ENCODE results near the gene FMN2.

DNA sequence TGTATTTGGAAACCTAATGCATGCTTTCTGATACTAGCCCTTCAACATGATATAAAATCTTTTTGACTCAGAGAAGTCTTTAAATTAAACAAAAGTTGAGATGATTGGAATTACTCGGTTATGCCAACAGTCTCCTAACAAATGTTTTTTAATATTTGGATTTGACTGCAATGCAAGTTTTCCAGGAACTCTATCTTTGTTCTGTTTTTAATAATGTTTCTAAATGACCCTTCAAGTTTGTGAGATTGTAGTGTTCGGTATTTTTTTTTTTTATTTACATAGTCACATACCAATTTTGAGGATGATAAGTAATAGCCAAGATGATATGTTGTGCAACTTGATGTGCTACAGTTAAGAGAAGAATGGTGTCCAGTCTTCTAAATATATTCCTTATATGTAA lies 258.0 kb downstream of the FMN2 start:
- TF ChIP-seq POLR2AphosphoS5 (IDR thresholded peaks at IDR 0.05; ENCODE audit: low read depth, low read length): no peak
- no peak for TF ChIP-seq TAF1 (IDR thresholded peaks at IDR 0.05; ENCODE audit: borderline replicate concordance, insufficient read depth, low read length)
- no peak for TF ChIP-seq SIN3A (IDR thresholded peaks at IDR 0.05; ENCODE audit: borderline replicate concordance, insufficient read depth, low read length)
- TF ChIP-seq, protein P1, sequence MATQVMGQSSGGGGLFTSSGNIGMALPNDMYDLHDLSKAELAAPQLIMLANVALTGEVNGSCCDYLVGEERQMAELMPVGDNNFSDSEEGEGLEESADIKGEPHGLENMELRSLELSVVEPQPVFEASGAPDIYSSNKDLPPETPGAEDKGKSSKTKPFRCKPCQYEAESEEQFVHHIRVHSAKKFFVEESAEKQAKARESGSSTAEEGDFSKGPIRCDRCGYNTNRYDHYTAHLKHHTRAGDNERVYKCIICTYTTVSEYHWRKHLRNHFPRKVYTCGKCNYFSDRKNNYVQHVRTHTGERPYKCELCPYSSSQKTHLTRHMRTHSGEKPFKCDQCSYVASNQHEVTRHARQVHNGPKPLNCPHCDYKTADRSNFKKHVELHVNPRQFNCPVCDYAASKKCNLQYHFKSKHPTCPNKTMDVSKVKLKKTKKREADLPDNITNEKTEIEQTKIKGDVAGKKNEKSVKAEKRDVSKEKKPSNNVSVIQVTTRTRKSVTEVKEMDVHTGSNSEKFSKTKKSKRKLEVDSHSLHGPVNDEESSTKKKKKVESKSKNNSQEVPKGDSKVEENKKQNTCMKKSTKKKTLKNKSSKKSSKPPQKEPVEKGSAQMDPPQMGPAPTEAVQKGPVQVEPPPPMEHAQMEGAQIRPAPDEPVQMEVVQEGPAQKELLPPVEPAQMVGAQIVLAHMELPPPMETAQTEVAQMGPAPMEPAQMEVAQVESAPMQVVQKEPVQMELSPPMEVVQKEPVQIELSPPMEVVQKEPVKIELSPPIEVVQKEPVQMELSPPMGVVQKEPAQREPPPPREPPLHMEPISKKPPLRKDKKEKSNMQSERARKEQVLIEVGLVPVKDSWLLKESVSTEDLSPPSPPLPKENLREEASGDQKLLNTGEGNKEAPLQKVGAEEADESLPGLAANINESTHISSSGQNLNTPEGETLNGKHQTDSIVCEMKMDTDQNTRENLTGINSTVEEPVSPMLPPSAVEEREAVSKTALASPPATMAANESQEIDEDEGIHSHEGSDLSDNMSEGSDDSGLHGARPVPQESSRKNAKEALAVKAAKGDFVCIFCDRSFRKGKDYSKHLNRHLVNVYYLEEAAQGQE (IDR thresholded peaks at IDR 0.05; ENCODE audit: insufficient read depth in 1 of 2, low read depth in 2 of 2, low read length in 2 of 2): no peak

Measured in PFSK-1 (cell line).